Stomach (tissue), 9 donors: ENCODE results near the gene PIK3R2. TPM values are rescaled to one million over a fixed set of nuclear protein-coding genes. Genes with fewer than 3 reads are reported as not detected.

Source experiments
- DNase-seq, 2 donors: peaks; one replicate each; pipeline versions ENCODE4 v3.0.0 to v3.0.0-alpha.2; 2013 to 2019
- H3K27ac ChIP-seq, 5 donors: fragments of 200-600 bp in 4 of 5; sonication (generic) in 4 of 5; one replicate each; pipeline ENCODE4 v1.5.1; 2013 to 2019; ENCODE audit warnings: mild to moderate bottlenecking in 1 of 5, moderate library complexity in 1 of 5
- H3K27me3 ChIP-seq, 3 donors: fragments of 200-600 bp; sonication (generic); one replicate each; pipeline ENCODE4 v1.5.1; 2017 to 2019; ENCODE audit warnings: mixed run types in 1 of 3
- H3K36me3 ChIP-seq, 4 donors: fragments of 200-600 bp; sonication (generic); 1 replicate in 3 of 4; 2 replicates in 1 of 4; pipeline ENCODE4 v1.5.1; 2016 to 2019
- H3K4me1 ChIP-seq, 4 donors: fragments of 200-600 bp; sonication (generic); one replicate each; pipeline ENCODE4 v1.5.1; 2016 to 2019
- H3K4me3 ChIP-seq, 4 donors: fragments of 200-600 bp; sonication (generic) in 3 of 4; one replicate each; pipeline ENCODE4 v1.5.1; 2016 to 2019; ENCODE audit warnings: mild to moderate bottlenecking in 1 of 4
- H3K9me3 ChIP-seq, 4 donors: fragments of 200-600 bp; sonication (generic); one replicate each; pipeline ENCODE4 v1.5.1; 2016 to 2019
- EP300 ChIP-seq: sonication (generic); formaldehyde crosslinking; IDR thresholded peaks from one replicate; pipeline ENCODE4 v1.6.1; 2017; ENCODE audit warnings: antibody characterized with exemption
- POLR2A ChIP-seq, 4 donors: fragments of 450-650 bp; IDR thresholded peaks; one replicate each; pipeline ENCODE4 v1.6.1; 2016; ENCODE audit warnings: antibody characterized with exemption in 4 of 4, control low read depth in 2 of 4, mild to moderate bottlenecking in 1 of 4, moderate library complexity in 1 of 4
- POLR2AphosphoS5 ChIP-seq, 3 donors: sonication (generic); formaldehyde crosslinking; IDR thresholded peaks; one replicate each; pipeline ENCODE4 v1.6.1; 2016; ENCODE audit warnings: antibody characterized with exemption in 3 of 3
- WGBS, 5 donors: extraction: QIAGEN DNeasy Blood & Tissue Kit in 3 of 5; methylation state at CpG; one replicate each; pipeline versions ENCODE4 v1.1.5 to v1.1.7; 2013 to 2018; 5-methylcytosine and 5-hydroxymethylcytosine counted together
- intact Hi-C: fragments of 100-400 bp; cut with DNase I; formaldehyde crosslinking; loops from one replicate; pipeline ENCODE4 v1.15.1; 2023; ENCODE audit warnings: low total_unique reads
- polyA plus RNA-seq, 3 donors: library from polyadenylated mRNA; stranded (reverse); fragments of 200-250 nt; gene quantifications; one replicate each; pipeline ENCODE4 v1.2.3, GENCODE V29; 2013
- small RNA-seq, 4 donors: library from RNA; depleted of rRNA; stranded (forward); fragments of <200 nt; gene quantifications; one replicate each; pipeline ENCODE3, GENCODE V24; 2016
- total RNA-seq, 5 donors: library from RNA; depleted of rRNA; stranded (reverse); fragments of >200 nt; gene quantifications; one replicate each; pipeline versions ENCODE4 v1.1.0 to v1.2.3, GENCODE V29; 2014 to 2016
- TF ChIP-seq, protein P1 (sequence below), 7 experiments: fragments of 450-650 bp in 4 of 7; fragments of 200-600 bp in 3 of 7; sonication (generic) in 3 of 7; IDR thresholded peaks; one replicate each; pipeline ENCODE4 v1.5.1; 2016 to 2019; ENCODE audit warnings: antibody characterized with exemption in 7 of 7, control low read depth in 2 of 7, mild to moderate bottlenecking in 1 of 7
- donor health status: healthy with polysubstance abuse.
- donor health status: Bipolar disorder and iron deficiency.
- donor health status: healthy.

PIK3R2 gene
- total and polyA plus RNA-seq, 8 donors = 2.0 to 490 (median 10.0) TPM

- no peak for TF ChIP-seq EP300
- TF ChIP-seq POLR2A (IDR thresholded peaks at IDR 0.05) = no peak
- TF ChIP-seq, protein P1, sequence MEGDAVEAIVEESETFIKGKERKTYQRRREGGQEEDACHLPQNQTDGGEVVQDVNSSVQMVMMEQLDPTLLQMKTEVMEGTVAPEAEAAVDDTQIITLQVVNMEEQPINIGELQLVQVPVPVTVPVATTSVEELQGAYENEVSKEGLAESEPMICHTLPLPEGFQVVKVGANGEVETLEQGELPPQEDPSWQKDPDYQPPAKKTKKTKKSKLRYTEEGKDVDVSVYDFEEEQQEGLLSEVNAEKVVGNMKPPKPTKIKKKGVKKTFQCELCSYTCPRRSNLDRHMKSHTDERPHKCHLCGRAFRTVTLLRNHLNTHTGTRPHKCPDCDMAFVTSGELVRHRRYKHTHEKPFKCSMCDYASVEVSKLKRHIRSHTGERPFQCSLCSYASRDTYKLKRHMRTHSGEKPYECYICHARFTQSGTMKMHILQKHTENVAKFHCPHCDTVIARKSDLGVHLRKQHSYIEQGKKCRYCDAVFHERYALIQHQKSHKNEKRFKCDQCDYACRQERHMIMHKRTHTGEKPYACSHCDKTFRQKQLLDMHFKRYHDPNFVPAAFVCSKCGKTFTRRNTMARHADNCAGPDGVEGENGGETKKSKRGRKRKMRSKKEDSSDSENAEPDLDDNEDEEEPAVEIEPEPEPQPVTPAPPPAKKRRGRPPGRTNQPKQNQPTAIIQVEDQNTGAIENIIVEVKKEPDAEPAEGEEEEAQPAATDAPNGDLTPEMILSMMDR (IDR thresholded peaks at IDR 0.05) = no peak
- no peak for TF ChIP-seq POLR2AphosphoS5 (IDR thresholded peaks at IDR 0.05)
- Histone ChIP-seq H3K9me3 (no peaks in the 10 kb centered on the region), H3K4me1 (peaks cover 0 to 8% (median 7%) of the 10 kb centered on the region in 4 donors), H3K27ac (no peak overlapping the region), H3K36me3 (no peaks in the 10 kb centered on the region), H3K27me3 (peaks cover 0 to 21% (median 17%) of the 10 kb centered on the region in 3 donors), H3K4me3 (no peak overlapping the region)
- intact Hi-C loops = no loop called here
- WGBS, 5 donors = 88 to 96% (median 95%) methylated on average over 8 of the region's 8 CpGs
- no peak for DNase-seq
Measured at GRCh38 chr19:18216789-18217188, 63.8 kb downstream of the PIK3R2 start.

DNA sequence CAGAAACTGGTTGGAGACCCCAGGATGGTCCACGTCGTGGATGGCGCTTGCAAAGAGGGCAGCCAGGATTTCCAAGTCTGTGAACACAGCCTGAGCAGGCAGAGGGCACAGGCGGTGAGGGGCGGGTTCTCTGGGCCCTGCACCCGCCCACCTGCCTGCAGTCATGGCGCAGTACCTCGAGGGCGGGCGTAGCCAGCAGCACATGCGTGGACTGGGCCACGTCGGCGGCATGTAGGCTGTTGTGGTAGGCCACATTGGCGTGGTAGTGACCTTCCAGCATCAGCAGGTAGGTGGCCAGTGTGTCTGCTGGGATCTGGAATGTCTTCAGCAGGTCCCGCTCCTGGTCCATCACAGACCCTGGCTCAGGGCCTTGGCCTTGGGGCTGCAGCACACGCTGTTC is 65.2 kb downstream of the PIK3R2 start:
- no peaks in the 10 kb centered on the region for H3K9me3 ChIP-seq
- peaks cover 0 to 32% (median 21%) of the 10 kb centered on the region in 3 donors for H3K27me3 ChIP-seq
- DNase-seq = no peak
- no peak overlapping the region for H3K4me3 ChIP-seq
- no peak for TF ChIP-seq POLR2AphosphoS5 (IDR thresholded peaks at IDR 0.05)
- TF ChIP-seq, protein P1 (IDR thresholded peaks at IDR 0.05) = no peak
- TF ChIP-seq POLR2A (IDR thresholded peaks at IDR 0.05) = no peak
- no peak for TF ChIP-seq EP300
- no peaks in the 10 kb centered on the region for H3K36me3 ChIP-seq
- intact Hi-C loops = no loop called here
- no peak overlapping the region for H3K27ac ChIP-seq
- WGBS, 5 donors = 72 to 85% (median 81%) methylated on average over 17 of the region's 17 CpGs
- H3K4me1 ChIP-seq = peaks cover 0 to 8% (median 7%) of the 10 kb centered on the region in 4 donors

- no peak for DNase-seq
- H3K4me1 ChIP-seq = peaks cover 0 to 8% (median 7%) of the 10 kb centered on the region in 4 donors
- no peak for TF ChIP-seq EP300
- no peak for TF ChIP-seq POLR2AphosphoS5 (IDR thresholded peaks at IDR 0.05)
- TF ChIP-seq, protein P1 (IDR thresholded peaks at IDR 0.05) = no peak
- TF ChIP-seq POLR2A (IDR thresholded peaks at IDR 0.05) = no peak
- H3K9me3 ChIP-seq = no peaks in the 10 kb centered on the region
- H3K27ac ChIP-seq = no peak overlapping the region
- 62 to 88% (median 85%) methylated on average over 3 of the region's 3 CpGs for WGBS, 5 donors
- peaks cover 0 to 36% (median 21%) of the 10 kb centered on the region in 3 donors for H3K27me3 ChIP-seq
- no peaks in the 10 kb centered on the region for H3K36me3 ChIP-seq
- intact Hi-C loops = no loop called here
- H3K4me3 ChIP-seq = no peak overlapping the region
Measured at GRCh38 chr19:18218600-18218999, 65.6 kb downstream of the PIK3R2 start.

Small RNA genes within 50 kb of the gene (small RNA-seq; reads per million reads assigned to genes)
- gene IFI30 = 0 reads per million in 4 donors

Other genes with a start within 250 kb of the PIK3R2 start
- 10 to 100 TPM; 15.8 to 98.7 (median 68.7) TPM for gene CCDC124, start 220.1 kb upstream of the PIK3R2 start, total RNA-seq
- 100 to 1,000 TPM; 107 to 149 (median 124) TPM for gene CCDC124, start 220.1 kb upstream of the PIK3R2 start, polyA plus RNA-seq
- not detected for gene KCNN1, start 186.1 kb upstream of the PIK3R2 start, total RNA-seq
- gene KCNN1, start 186.1 kb upstream of the PIK3R2 start, polyA plus RNA-seq = under 1 TPM in 2 of 3 donors, not detected in 1; 0.23 to 0.46 TPM
- 100 to 1,000 TPM in 1 of 5 donors, 10 to 100 TPM in 4; 19.8 to 130 (median 60.8) TPM for gene ARRDC2, start 145.0 kb upstream of the PIK3R2 start, total RNA-seq
- 10 to 100 TPM; 31.4 to 34.1 (median 32.7) TPM for gene ARRDC2, start 145.0 kb upstream of the PIK3R2 start, polyA plus RNA-seq
- gene IL12RB1, start 66.2 kb upstream of the PIK3R2 start, total RNA-seq = 1 to 10 TPM in 1 of 5 donors, under 1 TPM in 1, not detected in 3; 0.18 to 9.3 TPM
- gene IL12RB1, start 66.2 kb upstream of the PIK3R2 start, polyA plus RNA-seq = under 1 TPM in 2 of 3 donors, not detected in 1; 0.68 to 0.87 TPM
- gene MAST3, start 55.4 kb upstream of the PIK3R2 start, total RNA-seq = 10 to 100 TPM in 3 of 5 donors, 1 to 10 TPM in 2; 1.7 to 29.0 (median 10.7) TPM
- gene MAST3, start 55.4 kb upstream of the PIK3R2 start, polyA plus RNA-seq = 1 to 10 TPM; 1.8 to 4.0 (median 1.9) TPM
- 100 to 1,000 TPM in 1 of 5 donors, 10 to 100 TPM in 3, not detected in 1; 37.3 to 199 (median 43.9) TPM for gene IFI30, start 20.6 kb downstream of the PIK3R2 start, total RNA-seq
- gene IFI30, start 20.6 kb downstream of the PIK3R2 start, polyA plus RNA-seq = 100 to 1,000 TPM in 1 of 3 donors, 10 to 100 TPM in 2; 53.2 to 103 (median 82.9) TPM
- gene MPV17L2, start 40.1 kb downstream of the PIK3R2 start, total RNA-seq = 100 to 1,000 TPM in 1 of 5 donors, 10 to 100 TPM in 2, 1 to 10 TPM in 2; 5.9 to 200 (median 13.0) TPM
- 10 to 100 TPM; 11.6 to 15.4 (median 13.3) TPM for gene MPV17L2, start 40.1 kb downstream of the PIK3R2 start, polyA plus RNA-seq
- gene RAB3A, start 50.9 kb downstream of the PIK3R2 start, total RNA-seq = 1 to 10 TPM in 3 of 5 donors, under 1 TPM in 1, not detected in 1; 0.87 to 2.2 (median 1.7) TPM
- 1 to 10 TPM; 1.4 to 2.2 (median 2.0) TPM for gene RAB3A, start 50.9 kb downstream of the PIK3R2 start, polyA plus RNA-seq
- 10 to 100 TPM in 3 of 5 donors, 1 to 10 TPM in 1, under 1 TPM in 1; 0.87 to 25.4 (median 11.4) TPM for gene PDE4C, start 73.3 kb downstream of the PIK3R2 start, total RNA-seq
- under 1 TPM in 1 of 3 donors, not detected in 2; 0.95 TPM for gene PDE4C, start 73.3 kb downstream of the PIK3R2 start, polyA plus RNA-seq
- gene IQCN, start 121.3 kb downstream of the PIK3R2 start, total RNA-seq = 10 to 100 TPM in 1 of 5 donors, 1 to 10 TPM in 3, not detected in 1; 2.4 to 35.7 (median 4.0) TPM
- 1 to 10 TPM; 1.4 to 2.7 (median 2.6) TPM for gene IQCN, start 121.3 kb downstream of the PIK3R2 start, polyA plus RNA-seq
- 1,000 to 10,000 TPM in 2 of 5 donors, 100 to 1,000 TPM in 3; 118 to 1,659 (median 737) TPM for gene JUND, start 128.5 kb downstream of the PIK3R2 start, total RNA-seq
- 100 to 1,000 TPM in 2 of 3 donors, 10 to 100 TPM in 1; 78.6 to 272 (median 102) TPM for gene JUND, start 128.5 kb downstream of the PIK3R2 start, polyA plus RNA-seq
- gene LSM4, start 169.9 kb downstream of the PIK3R2 start, total RNA-seq = 100 to 1,000 TPM in 2 of 5 donors, 10 to 100 TPM in 3; 24.1 to 185 (median 98.6) TPM
- 100 to 1,000 TPM; 114 to 181 (median 173) TPM for gene LSM4, start 169.9 kb downstream of the PIK3R2 start, polyA plus RNA-seq
- 10 to 100 TPM in 4 of 5 donors, 1 to 10 TPM in 1; 8.0 to 58.9 (median 22.9) TPM for gene PGPEP1, start 187.4 kb downstream of the PIK3R2 start, total RNA-seq
- 10 to 100 TPM in 2 of 3 donors, 1 to 10 TPM in 1; 8.4 to 40.0 (median 31.8) TPM for gene PGPEP1, start 187.4 kb downstream of the PIK3R2 start, polyA plus RNA-seq
- gene GDF15, start 233.0 kb downstream of the PIK3R2 start, total RNA-seq = 100 to 1,000 TPM in 1 of 5 donors, 10 to 100 TPM in 4; 17.3 to 102 (median 46.9) TPM
- gene GDF15, start 233.0 kb downstream of the PIK3R2 start, polyA plus RNA-seq = 100 to 1,000 TPM in 1 of 3 donors, 10 to 100 TPM in 2; 14.2 to 134 (median 44.5) TPM
- 10 to 100 TPM in 1 of 5 donors, 1 to 10 TPM in 2, not detected in 2; 2.9 to 11.2 (median 7.2) TPM for gene LRRC25, start 244.5 kb downstream of the PIK3R2 start, total RNA-seq
- 1 to 10 TPM in 2 of 3 donors, under 1 TPM in 1; 0.98 to 2.4 (median 1.7) TPM for gene LRRC25, start 244.5 kb downstream of the PIK3R2 start, polyA plus RNA-seq